ENCODE measurements around the gene ANKRD40CL.

Gene ANKRD40CL, protein sequence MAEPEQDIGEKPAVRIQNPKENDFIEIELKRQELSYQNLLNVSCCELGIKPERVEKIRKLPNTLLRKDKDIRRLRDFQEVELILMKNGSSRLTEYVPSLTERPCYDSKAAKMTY

DNA sequence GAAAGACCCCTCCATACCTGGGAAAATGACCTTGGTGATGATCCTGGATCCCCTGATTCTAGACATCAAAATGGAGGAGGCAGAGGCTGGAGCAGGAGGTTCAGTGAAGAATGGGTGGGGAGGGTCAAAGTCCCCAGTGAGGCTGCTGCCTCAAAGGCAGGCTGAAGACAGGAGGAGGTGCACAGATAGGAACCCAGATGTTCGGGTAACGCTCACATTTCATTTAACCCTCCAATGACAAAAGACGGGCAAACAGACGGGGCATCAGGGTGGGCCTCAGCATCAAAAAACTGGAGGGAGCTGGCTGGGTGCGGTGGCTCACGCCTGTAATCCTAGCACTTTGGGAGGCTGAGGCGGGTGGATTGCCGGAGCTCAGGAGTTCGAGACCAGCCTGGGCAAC, at the start of gene ANKRD40CL:
Gene ANKRD40CL, minus strand, starts transcription at position 73 of the 400 bp plus-strand sequence. CDS start 605 bp downstream, outside the sequence.
- TF ChIP-seq, protein P1, sequence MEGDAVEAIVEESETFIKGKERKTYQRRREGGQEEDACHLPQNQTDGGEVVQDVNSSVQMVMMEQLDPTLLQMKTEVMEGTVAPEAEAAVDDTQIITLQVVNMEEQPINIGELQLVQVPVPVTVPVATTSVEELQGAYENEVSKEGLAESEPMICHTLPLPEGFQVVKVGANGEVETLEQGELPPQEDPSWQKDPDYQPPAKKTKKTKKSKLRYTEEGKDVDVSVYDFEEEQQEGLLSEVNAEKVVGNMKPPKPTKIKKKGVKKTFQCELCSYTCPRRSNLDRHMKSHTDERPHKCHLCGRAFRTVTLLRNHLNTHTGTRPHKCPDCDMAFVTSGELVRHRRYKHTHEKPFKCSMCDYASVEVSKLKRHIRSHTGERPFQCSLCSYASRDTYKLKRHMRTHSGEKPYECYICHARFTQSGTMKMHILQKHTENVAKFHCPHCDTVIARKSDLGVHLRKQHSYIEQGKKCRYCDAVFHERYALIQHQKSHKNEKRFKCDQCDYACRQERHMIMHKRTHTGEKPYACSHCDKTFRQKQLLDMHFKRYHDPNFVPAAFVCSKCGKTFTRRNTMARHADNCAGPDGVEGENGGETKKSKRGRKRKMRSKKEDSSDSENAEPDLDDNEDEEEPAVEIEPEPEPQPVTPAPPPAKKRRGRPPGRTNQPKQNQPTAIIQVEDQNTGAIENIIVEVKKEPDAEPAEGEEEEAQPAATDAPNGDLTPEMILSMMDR (IDR thresholded peaks at IDR 0.05; ENCODE audit: insufficient read depth, low read depth, low read length, missing control alignments): no peak
- H3K4me3 ChIP-seq (ENCODE audit: low read depth, low read length): no peak within 1 kb of the TSS
- DNase-seq (ENCODE audit: low read depth): no peak

DNA sequence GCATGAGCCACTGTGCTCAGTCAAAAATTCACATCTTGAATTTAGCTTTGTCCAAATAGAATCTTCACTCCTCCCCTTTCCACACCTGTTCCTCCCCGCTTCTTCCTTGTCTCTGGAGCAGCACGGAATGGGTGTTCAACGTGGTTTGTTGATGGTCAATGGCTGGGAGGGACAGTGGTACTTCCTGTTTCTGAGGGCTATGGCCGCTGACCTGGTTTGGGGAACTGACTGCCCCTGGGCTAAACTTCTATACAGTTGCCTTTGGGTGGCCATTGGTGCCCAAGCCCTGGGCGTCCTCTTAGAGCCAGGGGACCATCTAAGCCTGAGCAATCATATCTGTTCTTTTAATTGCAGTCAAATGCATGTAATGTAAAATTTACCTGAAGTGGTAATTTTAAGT, 49.0 kb upstream of the ANKRD40CL start:
- TF ChIP-seq, protein P1 (IDR thresholded peaks at IDR 0.05; ENCODE audit: insufficient read depth, low read depth, low read length, missing control alignments): no peak
- no peak overlapping the region for H3K4me3 ChIP-seq (ENCODE audit: low read depth, low read length)
- DNase-seq (ENCODE audit: low read depth): no peak

DNA sequence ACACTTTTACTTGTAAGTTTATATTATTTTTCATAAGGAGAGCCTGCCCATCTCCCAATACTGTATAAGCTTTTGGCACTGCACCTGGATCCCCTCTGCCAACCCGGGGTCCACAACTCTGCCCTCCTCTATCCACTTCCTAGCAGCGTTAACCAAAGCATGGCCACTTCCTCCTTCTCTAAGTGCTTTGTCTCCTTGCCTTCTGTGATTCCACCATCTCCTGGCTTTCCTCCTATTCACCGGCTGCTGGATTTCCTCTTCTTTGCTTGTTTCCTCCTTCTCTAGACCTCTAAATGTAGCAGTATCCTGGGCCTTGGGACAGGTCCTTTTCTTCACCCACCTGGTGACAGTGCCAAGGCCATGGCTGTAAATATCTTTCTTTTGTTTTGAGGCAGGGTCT, 48.1 kb upstream of the ANKRD40CL start:
- no peak overlapping the region for H3K4me3 ChIP-seq (ENCODE audit: low read depth, low read length)
- DNase-seq (ENCODE audit: low read depth): no peak
- TF ChIP-seq, protein P1 (IDR thresholded peaks at IDR 0.05; ENCODE audit: insufficient read depth, low read depth, low read length, missing control alignments): no peak

DNA sequence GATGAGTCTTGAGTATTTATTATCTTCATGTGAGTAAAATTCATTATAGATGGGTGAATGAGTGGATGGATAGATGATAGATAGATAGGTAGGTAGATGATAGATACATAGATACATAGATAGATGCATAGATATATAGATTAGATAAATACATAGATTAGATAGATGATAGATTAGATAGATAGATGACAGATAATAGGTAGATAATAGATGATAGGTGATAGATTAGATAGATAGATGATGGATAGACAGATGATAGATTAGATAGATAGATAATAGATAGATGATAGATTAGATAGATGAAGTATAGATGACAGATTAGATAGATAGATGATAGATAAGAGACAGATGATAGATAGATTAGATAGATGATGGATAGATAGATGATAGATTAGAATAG, 46.3 kb upstream of the ANKRD40CL start:
- TF ChIP-seq, protein P1 (IDR thresholded peaks at IDR 0.05; ENCODE audit: insufficient read depth, low read depth, low read length, missing control alignments): no peak
- DNase-seq (ENCODE audit: low read depth): no peak
- H3K4me3 ChIP-seq (ENCODE audit: low read depth, low read length): no peak overlapping the region

DNA sequence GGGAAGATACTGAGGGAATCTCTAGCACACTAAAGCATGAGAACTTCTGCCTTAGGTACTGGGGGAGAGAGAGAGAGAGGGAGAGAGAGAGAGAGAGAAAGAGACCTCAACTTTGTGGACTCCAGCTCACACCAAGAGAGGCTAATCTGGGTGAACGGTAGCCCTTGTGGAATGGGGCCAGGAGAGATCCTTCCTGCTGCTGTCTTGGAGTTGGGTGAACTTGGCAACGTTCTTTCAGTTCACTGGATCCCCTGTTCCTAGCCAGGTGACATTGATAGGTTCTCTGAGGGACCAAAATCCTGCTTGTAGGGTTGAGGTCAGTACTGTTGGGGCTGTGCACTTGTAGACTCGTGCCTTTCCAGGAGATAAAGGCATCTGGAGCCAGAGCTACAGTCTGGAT, 41.6 kb upstream of the ANKRD40CL start:
- no peak overlapping the region for H3K4me3 ChIP-seq (ENCODE audit: low read depth, low read length)
- TF ChIP-seq, protein P1 (IDR thresholded peaks at IDR 0.05; ENCODE audit: insufficient read depth, low read depth, low read length, missing control alignments): no peak
- DNase-seq (ENCODE audit: low read depth): no peak

DNA sequence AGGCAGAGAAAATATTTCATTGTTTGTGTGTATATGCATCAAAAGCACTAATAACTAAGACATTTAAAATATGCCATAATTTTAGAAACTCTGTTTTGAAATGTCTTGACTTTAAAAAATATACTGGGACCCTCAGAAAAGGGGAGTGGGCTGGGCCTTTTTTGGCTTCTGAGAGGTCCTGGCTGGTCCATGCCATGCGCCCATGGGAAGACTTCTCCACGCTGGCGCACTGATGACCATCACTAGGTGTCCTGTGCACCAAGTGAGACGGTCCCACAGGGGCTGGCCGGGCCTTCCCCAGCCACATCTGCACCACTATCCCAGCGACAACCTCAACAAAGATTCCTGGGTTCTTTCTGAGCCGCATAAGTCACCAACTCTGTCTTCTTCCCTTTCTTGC, 41.1 kb upstream of the ANKRD40CL start:
- TF ChIP-seq, protein P1 (IDR thresholded peaks at IDR 0.05; ENCODE audit: insufficient read depth, low read depth, low read length, missing control alignments): no peak
- no peak for DNase-seq (ENCODE audit: low read depth)
- H3K4me3 ChIP-seq (ENCODE audit: low read depth, low read length): no peak overlapping the region

DNA sequence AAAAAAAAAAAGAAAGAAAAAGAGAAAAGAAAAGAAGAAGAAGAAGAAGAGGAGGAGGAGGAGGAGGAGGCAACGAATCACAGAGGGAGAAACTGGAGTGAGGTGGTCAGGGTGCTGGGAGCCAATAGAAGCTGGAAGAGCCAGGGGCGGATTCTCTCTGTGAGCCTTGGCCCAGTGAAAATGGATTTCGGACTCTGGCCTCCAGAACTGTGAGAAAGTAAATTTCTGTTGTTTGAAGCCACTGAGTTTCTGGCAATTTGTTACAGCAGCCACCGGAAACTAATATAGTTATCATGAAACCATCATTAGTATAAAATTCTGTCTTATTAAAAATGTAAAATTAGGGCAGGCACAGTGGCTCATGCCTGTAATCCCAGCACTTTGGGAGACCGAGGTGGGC, 40.4 kb upstream of the ANKRD40CL start:
- H3K4me3 ChIP-seq (ENCODE audit: low read depth, low read length): no peak overlapping the region
- no peak for DNase-seq (ENCODE audit: low read depth)
- TF ChIP-seq, protein P1 (IDR thresholded peaks at IDR 0.05; ENCODE audit: insufficient read depth, low read depth, low read length, missing control alignments): no peak

Measured in GM12865 (cell line).